KMS-11 (cell line): Measurements from ENCODE around the gene EEF1B2.
"Not testable (repeated sequence)": the region's sequence is repeated elsewhere in the genome, so short reads cannot be mapped to it uniquely, and the experiment has no call there.

ENCODE experiments used
- H2AFZ ChIP-seq: fragments of 200-600 bp; sonication (generic); 2 replicates; pipeline ENCODE4 v1.6.1; 2016; ENCODE audit warnings: antibody characterized with exemption, mixed run types, low read depth
- H3K27ac ChIP-seq: fragments of 200-600 bp; sonication (generic); 2 replicates; pipeline ENCODE4 v1.6.1; 2016; ENCODE audit warnings: mild to moderate bottlenecking, mixed run types
- H3K27me3 ChIP-seq: fragments of 200-600 bp; sonication (generic); 2 replicates; pipeline ENCODE4 v1.6.1; 2017; ENCODE audit warnings: mild to moderate bottlenecking, low read depth, mixed run types, moderate library complexity; ENCODE audit not compliant: insufficient read depth
- H3K36me3 ChIP-seq: fragments of 200-600 bp; sonication (generic); 2 replicates; pipeline ENCODE4 v1.6.1; 2017; ENCODE audit warnings: mild to moderate bottlenecking, mixed run types; ENCODE audit not compliant: insufficient read depth
- H3K4me1 ChIP-seq: fragments of 200-600 bp; sonication (generic); 2 replicates; pipeline ENCODE4 v1.6.1; 2016; ENCODE audit warnings: mild to moderate bottlenecking, low read depth, mixed run types; ENCODE audit not compliant: poor library complexity, severe bottlenecking
- H3K4me2 ChIP-seq: fragments of 200-600 bp; sonication (generic); 2 replicates; pipeline ENCODE4 v1.7.0; 2016; ENCODE audit warnings: mild to moderate bottlenecking, mixed run types
- H3K4me3 ChIP-seq: fragments of 200-600 bp; sonication (generic); IDR thresholded peaks from 2 replicates; pipeline ENCODE4 v1.6.1; 2017; ENCODE audit warnings: low read depth, low read length, mixed read lengths; ENCODE audit not compliant: insufficient read depth
- H3K79me2 ChIP-seq: fragments of 200-600 bp; sonication (generic); 2 replicates; pipeline ENCODE4 v1.6.1; 2016; ENCODE audit warnings: low read depth, mixed run types; ENCODE audit not compliant: insufficient read depth
- H3K9ac ChIP-seq: fragments of 200-600 bp; sonication (generic); 2 replicates; pipeline ENCODE4 v1.6.1; 2016; ENCODE audit warnings: mild to moderate bottlenecking, mixed run types
- H4K20me1 ChIP-seq: fragments of 200-600 bp; sonication (generic); 2 replicates; pipeline ENCODE4 v1.6.1; 2016; ENCODE audit warnings: mild to moderate bottlenecking, mixed run types; ENCODE audit not compliant: insufficient read depth
- CTCF ChIP-seq: fragments of 200-600 bp; sonication (generic); conservative IDR thresholded peaks from 2 replicates; pipeline ENCODE4 v1.6.1; 2017; ENCODE audit warnings: low read depth, mild to moderate bottlenecking, antibody characterized with exemption, low read length, moderate library complexity, mixed read lengths

Gene EEF1B2

DNA sequence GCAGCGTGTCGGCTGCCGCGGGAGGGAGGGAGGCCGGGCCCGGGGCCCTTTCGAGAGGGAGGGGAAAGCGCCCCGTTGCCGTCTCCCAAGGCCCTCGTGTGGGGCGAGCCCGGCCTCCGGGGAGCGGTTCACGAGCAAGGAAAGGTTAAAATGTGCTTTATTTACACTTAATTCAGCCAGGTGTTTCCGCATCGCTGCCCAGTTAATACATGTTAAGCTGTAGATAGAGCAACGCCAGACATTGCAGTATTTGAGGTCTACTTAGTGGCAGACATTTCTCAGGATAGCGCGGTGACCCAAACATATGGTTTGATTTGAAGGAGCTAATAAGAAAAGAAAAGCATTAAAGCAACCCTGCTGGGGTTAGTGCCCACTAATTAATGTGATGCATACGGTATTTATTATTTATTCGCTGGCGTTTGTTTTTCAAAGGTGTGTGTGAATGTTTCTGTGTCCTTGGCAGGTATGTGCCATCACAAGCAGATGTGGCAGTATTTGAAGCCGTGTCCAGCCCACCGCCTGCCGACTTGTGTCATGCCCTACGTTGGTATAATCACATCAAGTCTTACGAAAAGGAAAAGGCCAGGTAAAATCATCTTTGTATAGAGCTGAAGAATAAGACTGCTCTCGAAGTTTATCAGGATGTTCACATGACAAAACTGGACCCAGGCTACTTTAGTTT is 571 bp downstream of the EEF1B2 start:
- Histone ChIP-seq H3K9ac (peak overlapping the region; percentile 97), H4K20me1 (peaks cover 4% of the 10 kb centered on the region; the same call in 1 of the 2 replicates), H3K27me3 (no peaks in the 10 kb centered on the region), H3K27ac (peak overlapping the region; percentile 91), H3K4me1 (peaks cover 46% of the 10 kb centered on the region), H3K4me2 (peak overlapping the region; percentile 77), H3K4me3 (peak overlapping the region; percentile 35), H3K36me3 (peaks cover 13% of the 10 kb centered on the region), H3K79me2 (peaks cover 73% of the 10 kb centered on the region), H2AFZ (peak overlapping the region; percentile 52; the same call in 1 of the 2 replicates)
- TF ChIP-seq CTCF: no peak

GRCh38 chr2:206160807-206161179 is 1.1 kb downstream of the EEF1B2 start:
- peaks cover 46% of the 10 kb centered on the region for H3K4me1 ChIP-seq
- peaks cover 13% of the 10 kb centered on the region for H3K36me3 ChIP-seq
- H3K27ac ChIP-seq: peak overlapping the region; percentile 91
- H3K4me3 ChIP-seq: no peak overlapping the region
- H3K4me2 ChIP-seq: peak overlapping the region; percentile 77
- no peaks in the 10 kb centered on the region for H3K27me3 ChIP-seq
- H3K9ac ChIP-seq: peak overlapping the region; percentile 97
- H3K79me2 ChIP-seq: peaks cover 68% of the 10 kb centered on the region
- H4K20me1 ChIP-seq: peaks cover 4% of the 10 kb centered on the region; the same call in 1 of the 2 replicates
- no peak overlapping the region for H2AFZ ChIP-seq
- no peak for TF ChIP-seq CTCF

DNA sequence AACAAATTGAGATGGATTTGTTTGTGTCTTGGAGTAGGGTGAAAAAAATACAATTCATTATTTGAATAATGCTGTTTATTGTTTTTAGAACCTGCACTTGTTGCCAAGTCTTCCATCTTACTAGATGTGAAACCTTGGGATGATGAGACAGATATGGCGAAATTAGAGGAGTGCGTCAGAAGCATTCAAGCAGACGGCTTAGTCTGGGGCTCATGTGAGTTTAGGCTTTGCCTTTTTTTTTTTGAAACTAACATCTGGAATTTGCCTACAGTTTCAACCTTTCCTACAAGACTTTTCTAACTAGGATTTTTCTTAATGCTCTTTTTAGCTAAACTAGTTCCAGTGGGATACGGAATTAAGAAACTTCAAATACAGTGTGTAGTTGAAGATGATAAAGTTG is 2.7 kb downstream of the EEF1B2 start:
- peak overlapping the region; percentile 32; the same call in 1 of the 2 replicates for H3K27ac ChIP-seq
- H3K36me3 ChIP-seq: peaks cover 13% of the 10 kb centered on the region
- H2AFZ ChIP-seq, H3K4me3 ChIP-seq, H3K27me3 ChIP-seq, H4K20me1 ChIP-seq, H3K9ac ChIP-seq: not testable (repeated sequence)
- H3K4me2 ChIP-seq: peak overlapping the region; percentile 77; the same call in 1 of the 2 replicates
- H3K4me1 ChIP-seq: peaks cover 37% of the 10 kb centered on the region
- H3K79me2 ChIP-seq: peaks cover 52% of the 10 kb centered on the region

GRCh38 chr2:206163251-206163880 is 3.7 kb downstream of the EEF1B2 start:
- no peak for TF ChIP-seq CTCF
- Histone ChIP-seq H3K9ac (no peak overlapping the region), H3K27me3 (no peaks in the 10 kb centered on the region), H2AFZ (no peak overlapping the region), H3K27ac (peak overlapping the region; percentile 32; the same call in 1 of the 2 replicates), H3K4me2 (peak overlapping the region; percentile 77; the same call in 1 of the 2 replicates), H3K4me1 (peaks cover 33% of the 10 kb centered on the region), H3K36me3 (peaks cover 13% of the 10 kb centered on the region), H3K79me2 (peaks cover 42% of the 10 kb centered on the region), H3K4me3 (no peak overlapping the region), H4K20me1 (peaks cover 4% of the 10 kb centered on the region; the same call in 1 of the 2 replicates)
